GM13977 (cell line): ENCODE measurements around the gene FOXN3.

ENCODE experiments used
- DNase-seq: peaks from one replicate; pipeline ENCODE4 v3.0.0; 2012; ENCODE audit warnings: low spot score
- CTCF ChIP-seq: IDR thresholded peaks from 2 replicates; pipeline ENCODE4 v1.5.1; 2012; ENCODE audit warnings: mild to moderate bottlenecking, control low read depth; ENCODE audit not compliant: insufficient read depth; ENCODE audit errors: extremely low read depth, missing control alignments
- in situ Hi-C: fragments of 300-500 bp; cut with MboI; formaldehyde crosslinking; loops from one replicate; pipeline ENCODE4 v1.12.0; 2022; ENCODE audit warnings: low sequenced_read_pairs, low pct_unique_long_range_greater_than_20kb, mixed read lengths, inconsistent platforms; ENCODE audit not compliant: unreplicated experiment

The FOXN3 gene

GRCh38 chr14:89444044-89444443 lies 27.0 kb upstream of the FOXN3 start:
- DNase-seq: no peak
- in situ Hi-C loops: loop anchor here (25.0 kb wide), 1 partner anchor 468 kb away; no protein-coding TSS in a partner anchor
- TF ChIP-seq CTCF: no peak

- DNase-seq: no peak
- in situ Hi-C loops: loop anchor here (25.0 kb wide), 1 partner anchor 469 kb away; no protein-coding TSS in a partner anchor
- no peak for TF ChIP-seq CTCF
These were observed 26.1 kb upstream of the FOXN3 start for GRCh38 chr14:89443042-89443629.

- in situ Hi-C loops: loop anchor here (25.0 kb wide), 1 partner anchor 470 kb away; no protein-coding TSS in a partner anchor
These were observed 25.2 kb upstream of the FOXN3 start for GRCh38 chr14:89442280-89442679.

GRCh38 chr14:89440986-89441909 lies 24.2 kb upstream of the FOXN3 start:
- no peak for TF ChIP-seq CTCF
- no peak for DNase-seq
- in situ Hi-C loops: loop anchor here (25.0 kb wide), 1 partner anchor 471 kb away; no protein-coding TSS in a partner anchor

More at GRCh38 chr14:89442280-89442679, 25.2 kb upstream of the FOXN3 start:
- DNase-seq: no peak
- no peak for TF ChIP-seq CTCF

GRCh38 chr14:89435892-89436656 lies 19.0 kb upstream of the FOXN3 start:
- no peak for DNase-seq
- no peak for TF ChIP-seq CTCF
- in situ Hi-C loops: loop anchor here (10.0 to 25.0 kb wide), 2 partner anchors 339 to 476 kb away; no protein-coding TSS in a partner anchor

GRCh38 chr14:89435492-89435891 lies 18.5 kb upstream of the FOXN3 start:
- TF ChIP-seq CTCF: no peak
- in situ Hi-C loops: loop anchor here (10.0 to 25.0 kb wide), 2 partner anchors 339 to 477 kb away; no protein-coding TSS in a partner anchor
- DNase-seq: no peak
